Measurements from ENCODE around the gene MAMLD1.

The MAMLD1 gene

GRCh38 chrX:150446995-150447394 lies 83.9 kb downstream of the MAMLD1 start:
- no peak overlapping the region for H3K27ac ChIP-seq
- no peaks in the 10 kb centered on the region for H3K79me2 ChIP-seq
- no peaks in the 10 kb centered on the region for H3K36me3 ChIP-seq (ENCODE audit: control insufficient read depth, insufficient read depth, low read length)
- TF ChIP-seq CTCF (IDR thresholded peaks at IDR 0.05) = no peak
- no peak overlapping the region for H3K4me3 ChIP-seq (ENCODE audit: low read depth, low read length)
- H3K4me1 ChIP-seq = no peaks in the 10 kb centered on the region
- no peaks in the 10 kb centered on the region for H3K27me3 ChIP-seq (ENCODE audit: control insufficient read depth, insufficient read depth, low read length)
- H3K4me2 ChIP-seq (ENCODE audit: low read length) = no peak overlapping the region
- no peaks in the 10 kb centered on the region for H3K9me3 ChIP-seq (ENCODE audit: control insufficient read depth, low read length)
- no peak overlapping the region for H2AFZ ChIP-seq
- H3K9ac ChIP-seq = no peak overlapping the region

GRCh38 chrX:150449313-150449712 lies 86.2 kb downstream of the MAMLD1 start:
- Histone ChIP-seq H3K4me3 (ENCODE audit: low read depth, low read length) (no peak overlapping the region), H3K4me2 (ENCODE audit: low read length) (no peak overlapping the region), H2AFZ (no peak overlapping the region), H3K4me1 (no peaks in the 10 kb centered on the region), H3K9ac (no peak overlapping the region), H3K27me3 (ENCODE audit: control insufficient read depth, insufficient read depth, low read length) (no peaks in the 10 kb centered on the region), H3K9me3 (ENCODE audit: control insufficient read depth, low read length) (no peaks in the 10 kb centered on the region), H3K27ac (no peak overlapping the region), H3K79me2 (no peaks in the 10 kb centered on the region), H3K36me3 (ENCODE audit: control insufficient read depth, insufficient read depth, low read length) (no peaks in the 10 kb centered on the region)
- no peak for TF ChIP-seq CTCF (IDR thresholded peaks at IDR 0.05)

- H3K36me3 ChIP-seq (ENCODE audit: control insufficient read depth, insufficient read depth, low read length) = no peaks in the 10 kb centered on the region
- TF ChIP-seq CTCF (IDR thresholded peaks at IDR 0.05) = no peak
- no peak overlapping the region for H3K4me3 ChIP-seq (ENCODE audit: low read depth, low read length)
- H3K9me3 ChIP-seq (ENCODE audit: control insufficient read depth, low read length) = no peaks in the 10 kb centered on the region
- no peaks in the 10 kb centered on the region for H3K27me3 ChIP-seq (ENCODE audit: control insufficient read depth, insufficient read depth, low read length)
- H3K79me2 ChIP-seq = no peaks in the 10 kb centered on the region
- H3K4me1 ChIP-seq = no peaks in the 10 kb centered on the region
- H3K9ac ChIP-seq = no peak overlapping the region
- no peak overlapping the region for H2AFZ ChIP-seq
- no peak overlapping the region for H3K4me2 ChIP-seq (ENCODE audit: low read length)
- H3K27ac ChIP-seq = no peak overlapping the region
Measured at GRCh38 chrX:150450519-150451177, 87.5 kb downstream of the MAMLD1 start.

- TF ChIP-seq CTCF (IDR thresholded peaks at IDR 0.05) = no peak
- Histone ChIP-seq H3K27me3 (ENCODE audit: control insufficient read depth, insufficient read depth, low read length) (no peaks in the 10 kb centered on the region), H3K79me2 (no peaks in the 10 kb centered on the region), H3K9ac (no peak overlapping the region), H3K4me1 (no peaks in the 10 kb centered on the region), H2AFZ (no peak overlapping the region), H3K36me3 (ENCODE audit: control insufficient read depth, insufficient read depth, low read length) (no peaks in the 10 kb centered on the region), H3K27ac (no peak overlapping the region), H3K4me3 (ENCODE audit: low read depth, low read length) (no peak overlapping the region), H3K4me2 (ENCODE audit: low read length) (no peak overlapping the region), H3K9me3 (ENCODE audit: control insufficient read depth, low read length) (no peaks in the 10 kb centered on the region)
Measured at GRCh38 chrX:150451953-150452352, 88.8 kb downstream of the MAMLD1 start.

- Histone ChIP-seq H2AFZ (no peak overlapping the region), H3K9me3 (ENCODE audit: control insufficient read depth, low read length) (no peaks in the 10 kb centered on the region), H3K36me3 (ENCODE audit: control insufficient read depth, insufficient read depth, low read length) (no peaks in the 10 kb centered on the region), H3K27ac (no peak overlapping the region), H3K79me2 (no peaks in the 10 kb centered on the region), H3K27me3 (ENCODE audit: control insufficient read depth, insufficient read depth, low read length) (no peaks in the 10 kb centered on the region), H3K4me3 (ENCODE audit: low read depth, low read length) (no peak overlapping the region), H3K4me1 (no peaks in the 10 kb centered on the region), H3K4me2 (ENCODE audit: low read length) (no peak overlapping the region), H3K9ac (no peak overlapping the region)
- no peak for TF ChIP-seq CTCF (IDR thresholded peaks at IDR 0.05)
Measured at GRCh38 chrX:150454083-150454482, 91.0 kb downstream of the MAMLD1 start.
